ENCODE data around the gene GPS1.
A peak's percentile ranks its signal among the peaks of the same experiment; 100 is the strongest.

The GPS1 gene

GRCh38 chr17:82014971-82015310, 36.8 kb upstream of the GPS1 start:
- DNase-seq, result no peak

GRCh38 chr17:82015311-82015971, 36.3 kb upstream of the GPS1 start:
- no peak for DNase-seq

GRCh38 chr17:82016061-82016874, 35.4 kb upstream of the GPS1 start:
- DNase-seq, result no peak

- DNase-seq, result no peak
Observed at GRCh38 chr17:82016875-82017459, 34.7 kb upstream of the GPS1 start.

- DNase-seq, result no peak
Observed at GRCh38 chr17:82017612-82018151, 34.0 kb upstream of the GPS1 start.

- no peak for DNase-seq
Observed at GRCh38 chr17:82018152-82018988, 33.3 kb upstream of the GPS1 start.

- DNase-seq, result no peak
Observed at GRCh38 chr17:82018989-82019689, 32.6 kb upstream of the GPS1 start.

- peak; percentile 48 for DNase-seq
Observed at GRCh38 chr17:82019690-82020571, 31.8 kb upstream of the GPS1 start.

- no peak for DNase-seq
Observed at GRCh38 chr17:82020572-82021106, 31.1 kb upstream of the GPS1 start.

GRCh38 chr17:82021107-82021899, 30.4 kb upstream of the GPS1 start:
- peak; percentile 62 for DNase-seq

GRCh38 chr17:82021900-82022309, 29.8 kb upstream of the GPS1 start:
- no peak for DNase-seq

- no peak for DNase-seq
Observed at GRCh38 chr17:82022310-82022980, 29.3 kb upstream of the GPS1 start, which contains the start of gene CENPX. Gene CENPX (minus strand): TSS chr17:82022878. CDS start chr17:82022861, 17 bp downstream.

GRCh38 chr17:82022981-82023446, 28.7 kb upstream of the GPS1 start, which contains the start of gene LRRC45:
Gene LRRC45 (plus strand): TSS chr17:82023305. CDS start chr17:82023644, 339 bp downstream.
- peak; percentile 100 for DNase-seq

- no peak for DNase-seq
Observed at GRCh38 chr17:82023447-82024241, 28.1 kb upstream of the GPS1 start.

GRCh38 chr17:82024859-82025258, 26.8 kb upstream of the GPS1 start:
- no peak for DNase-seq

GRCh38 chr17:82025401-82026107, 26.1 kb upstream of the GPS1 start:
- DNase-seq, result no peak

GRCh38 chr17:82028246-82028645, 23.5 kb upstream of the GPS1 start:
- DNase-seq, result no peak
